HG02571 (cell line): ENCODE results near the gene COPS3.
"Not testable (repeated sequence)": the region's sequence is repeated elsewhere in the genome, so short reads cannot be mapped to it uniquely, and the experiment has no call there.

ENCODE experiments used
- ATAC-seq: cut with Tn5 transposase; IDR thresholded peaks from one replicate; pipeline ENCODE4 v1.9.1; 2021; ENCODE audit warnings: mild to moderate bottlenecking, moderate library complexity; ENCODE audit not compliant: unreplicated experiment

Gene COPS3

DNA sequence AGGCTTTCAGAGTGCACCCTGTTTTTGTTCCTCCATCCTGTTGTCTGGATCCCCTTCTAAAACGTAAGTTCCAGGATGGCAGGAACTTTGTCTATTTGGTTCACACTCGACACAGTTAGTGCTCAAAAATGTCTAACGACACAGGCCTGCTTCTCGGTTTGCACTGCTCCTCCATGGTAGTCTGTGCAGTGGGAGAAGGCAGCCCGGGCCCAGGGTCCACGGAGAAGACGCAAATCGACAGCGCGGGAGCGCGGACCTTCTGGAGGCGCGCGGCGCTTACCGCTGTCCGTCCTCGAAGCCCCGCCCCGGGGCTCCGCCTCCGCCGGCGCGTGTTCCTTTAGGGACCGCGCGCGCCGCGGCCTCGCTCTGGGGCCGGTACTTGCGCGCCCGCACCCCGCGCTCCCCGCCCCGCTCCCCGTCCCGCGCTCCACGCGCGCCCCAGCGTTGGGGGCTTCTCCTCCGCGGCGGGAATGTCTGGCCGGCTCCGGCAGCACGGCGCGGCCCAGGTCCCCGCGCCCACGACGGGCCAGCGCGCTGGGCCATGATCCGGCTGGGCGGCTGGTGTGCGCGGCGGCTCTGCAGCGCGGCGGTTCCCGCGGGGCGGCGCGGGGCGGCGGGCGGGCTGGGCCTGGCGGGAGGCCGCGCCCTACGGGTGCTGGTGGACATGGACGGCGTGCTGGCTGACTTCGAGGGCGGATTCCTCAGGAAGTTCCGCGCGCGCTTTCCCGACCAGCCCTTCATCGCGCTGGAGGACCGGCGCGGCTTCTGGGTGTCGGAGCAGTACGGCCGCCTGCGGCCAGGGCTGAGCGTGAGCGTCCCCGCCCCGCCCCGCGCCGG is 22.2 kb upstream of the COPS3 start, which contains the start of gene NT5M:
NT5M (plus strand) TSS at position 364 of the 837 bp plus-strand sequence; CDS start at position 542, 178 bp downstream.
- no peak for ATAC-seq

GRCh38 chr17:17301659-17302058 is 20.6 kb upstream of the COPS3 start:
- ATAC-seq: not testable (repeated sequence)

- no peak for ATAC-seq
Measured at GRCh38 chr17:17300624-17301568, 19.9 kb upstream of the COPS3 start.

- no peak for ATAC-seq
Measured at GRCh38 chr17:17298108-17298507, 17.1 kb upstream of the COPS3 start.

DNA sequence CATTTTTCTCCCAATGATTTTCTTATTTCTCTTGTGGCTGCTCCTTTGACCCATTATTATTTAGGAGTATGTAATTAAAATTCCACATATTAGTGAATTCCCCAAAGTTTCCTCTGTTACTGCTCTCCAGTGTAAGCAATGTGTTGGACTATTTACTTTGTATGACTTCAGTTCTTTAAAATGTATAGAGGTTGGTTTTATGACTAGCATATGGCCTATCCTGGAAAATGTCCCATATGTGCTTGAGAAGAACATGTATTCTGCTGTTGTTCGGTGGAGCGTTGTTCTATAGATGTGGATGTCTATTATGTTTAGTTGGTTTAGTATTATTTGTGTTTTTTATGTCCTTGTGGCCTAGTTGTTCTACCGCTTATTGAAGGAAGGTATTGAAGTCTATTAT is 16.2 kb upstream of the COPS3 start:
- ATAC-seq: no peak

GRCh38 chr17:17295141-17295540 is 14.1 kb upstream of the COPS3 start:
- no peak for ATAC-seq

DNA sequence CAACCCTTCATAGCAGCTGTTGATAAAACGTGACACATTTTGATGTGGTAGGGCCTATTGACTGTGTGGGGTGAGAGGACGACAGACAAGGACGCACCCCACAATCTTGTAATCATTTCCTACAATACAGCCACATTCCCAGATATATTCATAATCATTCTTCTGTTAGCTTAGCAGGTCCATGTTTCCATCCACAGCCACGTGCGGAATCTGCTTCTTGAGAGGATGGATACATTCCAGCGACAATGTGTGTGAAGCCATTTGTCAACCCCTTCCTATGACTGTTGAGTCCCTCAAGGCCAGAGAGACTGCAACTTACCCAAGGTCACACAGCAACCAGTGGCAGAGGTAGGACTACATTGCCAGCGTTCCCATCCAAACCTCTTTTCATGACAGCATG is 8.7 kb upstream of the COPS3 start:
- no peak for ATAC-seq

DNA sequence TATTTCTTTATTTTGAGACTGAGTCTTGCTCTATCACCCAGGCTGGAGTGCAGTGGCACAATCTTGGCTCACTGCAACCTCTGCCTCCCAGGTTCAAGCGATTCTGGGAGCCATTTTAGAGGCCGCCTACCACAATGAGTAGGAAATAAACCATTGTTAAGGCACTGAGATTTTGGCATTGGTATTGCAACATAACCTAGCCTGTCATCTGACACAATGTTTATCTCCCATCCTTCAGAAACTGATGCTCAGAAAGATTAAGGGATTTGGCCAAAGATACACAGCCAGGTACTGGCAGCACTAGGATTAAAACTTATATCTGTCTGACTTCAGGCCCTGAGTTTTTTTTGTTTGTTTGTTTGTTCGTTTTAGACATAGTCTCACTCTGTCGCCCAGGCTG is 8.0 kb upstream of the COPS3 start:
- ATAC-seq: no peak

GRCh38 chr17:17285951-17286350 is 4.9 kb upstream of the COPS3 start:
- no peak for ATAC-seq

DNA sequence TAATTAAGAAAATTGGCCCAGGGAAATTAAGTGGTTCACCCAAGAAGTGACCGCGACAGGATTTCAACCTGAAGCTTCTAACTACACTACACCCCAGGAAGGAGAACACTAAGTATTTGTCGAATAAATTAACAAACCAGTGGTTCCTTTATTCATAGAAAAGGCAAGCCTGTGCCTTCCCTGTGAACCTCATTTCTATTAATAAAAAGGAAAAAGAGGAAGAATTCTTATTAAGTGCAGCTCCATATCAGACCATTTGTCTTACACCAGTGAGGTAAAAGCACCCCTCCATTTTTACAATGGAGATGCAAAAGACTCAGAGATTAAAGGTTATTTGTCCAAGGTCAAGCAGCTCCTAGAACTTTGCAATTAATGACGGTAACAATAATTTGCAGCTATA is 1.7 kb downstream of the COPS3 start:
- no peak for ATAC-seq

DNA sequence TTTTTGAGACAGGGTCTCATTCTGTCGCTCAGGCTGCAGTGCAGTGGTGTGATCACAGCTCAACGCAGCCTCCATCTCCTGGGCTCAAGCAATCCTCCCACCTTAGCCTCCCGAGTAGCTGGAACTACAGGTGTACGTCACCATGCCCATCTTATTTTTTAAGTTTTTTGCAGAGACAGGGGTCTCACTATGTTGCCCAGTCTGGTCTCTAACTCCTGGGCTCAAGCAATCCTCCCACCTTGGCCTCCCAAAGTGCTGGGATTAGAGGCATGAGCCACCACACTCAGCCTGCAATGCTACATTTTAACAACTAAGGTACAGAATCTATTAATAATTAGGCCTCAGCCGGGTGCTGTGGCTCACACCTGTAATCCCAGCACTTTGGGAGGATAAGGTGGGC is 3.6 kb downstream of the COPS3 start:
- not testable (repeated sequence) for ATAC-seq

DNA sequence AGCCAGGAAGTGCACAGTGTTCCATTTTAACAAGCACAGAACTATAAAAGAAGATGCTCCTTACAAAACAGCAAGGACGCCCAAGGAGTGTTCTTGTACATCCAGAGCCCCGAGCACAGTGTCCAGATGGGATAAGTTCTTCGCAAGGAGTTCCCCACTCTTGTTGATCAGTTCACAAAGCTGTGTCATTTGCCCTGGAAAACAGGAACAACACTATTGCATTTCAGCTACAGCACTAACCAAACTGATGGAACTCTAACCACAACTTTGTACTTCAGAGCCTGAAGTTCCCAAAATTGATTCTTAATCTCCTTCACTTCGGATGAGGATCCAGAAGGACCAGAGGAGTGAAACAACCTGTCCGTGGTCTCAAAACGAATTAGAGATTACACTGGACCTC is 5.1 kb downstream of the COPS3 start:
- no peak for ATAC-seq

GRCh38 chr17:17269926-17270773 is 10.9 kb downstream of the COPS3 start:
- no peak for ATAC-seq

GRCh38 chr17:17264430-17264829 is 16.6 kb downstream of the COPS3 start:
- no peak for ATAC-seq

- no peak for ATAC-seq
Measured at GRCh38 chr17:17258998-17259397, 22.0 kb downstream of the COPS3 start.

GRCh38 chr17:17258011-17258410 is 23.0 kb downstream of the COPS3 start:
- no peak for ATAC-seq

DNA sequence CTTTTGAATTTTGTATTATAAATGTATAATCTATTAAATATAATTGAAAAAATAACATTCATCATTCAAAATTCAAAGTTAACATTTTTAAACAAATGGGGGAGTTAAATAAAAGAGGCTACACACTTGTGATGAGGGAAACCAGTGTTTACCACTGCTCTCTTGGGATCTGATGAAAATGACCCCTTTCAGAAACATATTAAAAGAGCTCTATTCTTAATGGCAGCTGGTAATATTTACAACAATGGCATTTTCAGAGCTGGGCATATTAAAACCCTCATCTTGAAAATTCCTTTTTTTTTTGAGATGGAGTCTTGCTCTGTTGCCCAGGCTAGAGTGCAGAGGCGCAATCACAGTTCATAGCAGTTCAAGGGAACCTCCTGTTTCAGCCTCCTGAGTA is 24.7 kb downstream of the COPS3 start:
- no peak for ATAC-seq

GRCh38 chr17:17255689-17256088 is 25.4 kb downstream of the COPS3 start:
- not testable (repeated sequence) for ATAC-seq

- no peak for ATAC-seq
Measured at GRCh38 chr17:17254036-17254435, 27.0 kb downstream of the COPS3 start.

DNA sequence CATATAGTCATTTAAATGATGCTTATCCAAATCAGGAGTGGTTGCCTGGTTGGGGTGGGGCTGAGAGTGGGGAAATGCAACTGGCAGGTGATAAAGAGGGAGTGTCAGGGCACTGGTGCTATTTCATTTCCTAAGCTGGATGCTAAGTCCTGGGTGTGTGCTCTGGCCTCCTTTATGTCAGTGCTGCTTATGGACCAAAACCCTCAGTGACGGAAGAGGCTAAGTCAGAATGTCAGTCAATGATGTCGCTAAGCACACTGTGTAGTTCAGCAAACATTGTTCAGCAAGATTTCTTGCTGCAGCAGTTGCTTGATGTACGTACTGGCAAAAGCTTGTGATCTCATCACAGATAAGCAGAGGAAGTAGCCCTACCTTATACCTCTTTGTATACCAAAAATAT is 27.6 kb downstream of the COPS3 start:
- no peak for ATAC-seq

DNA sequence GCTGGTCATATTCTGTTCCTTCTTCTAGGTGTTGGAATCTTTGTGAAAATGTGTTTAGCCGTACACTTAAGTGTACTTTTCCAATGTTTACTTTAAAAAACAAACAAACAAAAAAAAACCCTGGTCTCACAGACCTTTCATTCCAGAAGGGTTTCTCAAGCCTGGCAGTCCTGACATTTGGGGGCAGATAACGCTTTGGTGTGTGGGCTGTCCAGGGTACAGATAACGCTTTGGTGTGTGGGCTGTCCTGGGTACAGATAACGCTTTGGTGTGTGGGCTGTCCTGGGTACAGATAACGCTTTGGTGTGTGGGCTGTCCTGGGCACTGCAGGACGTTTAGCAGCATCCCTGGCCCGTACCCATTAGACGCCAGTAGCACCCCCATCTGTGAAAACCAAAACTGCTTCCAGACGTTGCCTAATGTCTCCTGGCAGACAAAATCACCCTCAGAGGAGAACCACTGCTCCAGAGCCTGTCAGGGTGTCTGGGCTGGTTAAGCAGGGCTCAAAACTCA is 28.8 kb downstream of the COPS3 start:
- ATAC-seq: no peak
